ENCODE data around the gene TMEM269.

DNA sequence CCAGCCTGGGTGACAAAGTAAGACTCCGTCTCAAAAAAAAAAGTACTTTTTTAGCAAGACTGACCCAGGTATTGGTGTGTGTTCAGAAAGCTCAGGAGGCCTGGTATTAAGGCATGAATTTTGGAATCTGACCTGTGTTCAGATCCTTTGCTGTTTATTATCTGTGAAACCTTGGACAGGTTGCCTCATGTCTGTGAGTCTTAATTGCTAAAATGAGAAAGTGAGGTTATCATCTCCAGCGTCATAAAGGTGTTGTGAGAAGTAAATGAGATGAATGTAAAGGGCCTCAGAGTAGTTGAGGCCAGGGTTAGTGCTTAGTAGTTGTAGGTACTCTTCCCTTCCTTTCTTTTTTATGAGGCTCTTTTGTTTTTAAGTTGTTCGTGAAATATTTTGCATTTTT lies 15.0 kb upstream of the TMEM269 start:
- TF ChIP-seq, protein P1, sequence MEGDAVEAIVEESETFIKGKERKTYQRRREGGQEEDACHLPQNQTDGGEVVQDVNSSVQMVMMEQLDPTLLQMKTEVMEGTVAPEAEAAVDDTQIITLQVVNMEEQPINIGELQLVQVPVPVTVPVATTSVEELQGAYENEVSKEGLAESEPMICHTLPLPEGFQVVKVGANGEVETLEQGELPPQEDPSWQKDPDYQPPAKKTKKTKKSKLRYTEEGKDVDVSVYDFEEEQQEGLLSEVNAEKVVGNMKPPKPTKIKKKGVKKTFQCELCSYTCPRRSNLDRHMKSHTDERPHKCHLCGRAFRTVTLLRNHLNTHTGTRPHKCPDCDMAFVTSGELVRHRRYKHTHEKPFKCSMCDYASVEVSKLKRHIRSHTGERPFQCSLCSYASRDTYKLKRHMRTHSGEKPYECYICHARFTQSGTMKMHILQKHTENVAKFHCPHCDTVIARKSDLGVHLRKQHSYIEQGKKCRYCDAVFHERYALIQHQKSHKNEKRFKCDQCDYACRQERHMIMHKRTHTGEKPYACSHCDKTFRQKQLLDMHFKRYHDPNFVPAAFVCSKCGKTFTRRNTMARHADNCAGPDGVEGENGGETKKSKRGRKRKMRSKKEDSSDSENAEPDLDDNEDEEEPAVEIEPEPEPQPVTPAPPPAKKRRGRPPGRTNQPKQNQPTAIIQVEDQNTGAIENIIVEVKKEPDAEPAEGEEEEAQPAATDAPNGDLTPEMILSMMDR (IDR thresholded peaks at IDR 0.05): no peak
- TF ChIP-seq POLR2A (IDR thresholded peaks at IDR 0.05) (no peak), POLR2AphosphoS5 (IDR thresholded peaks at IDR 0.05) (no peak)
